DOHH2 (cell line): ENCODE measurements around the gene SHROOM3.
"Not testable (repeated sequence)": the region's sequence is repeated elsewhere in the genome, so short reads cannot be mapped to it uniquely, and the experiment has no call there.

Experiments used
- H3F3A ChIP-seq: fragments of 200-600 bp; sonication (generic), shearing (Covaris generic); 2 replicates; pipeline ENCODE4 v1.6.0; 2016; ENCODE audit warnings: antibody characterized with exemption, mild to moderate bottlenecking; ENCODE audit not compliant: control insufficient read depth, insufficient read depth
- H3K27ac ChIP-seq: fragments of 200-600 bp; sonication (generic); 2 replicates; pipeline ENCODE4 v1.5.1; 2014; ENCODE audit warnings: low read depth, mild to moderate bottlenecking, low read length, moderate library complexity
- H3K27me3 ChIP-seq: fragments of 200-600 bp; sonication (generic); 2 replicates; pipeline ENCODE4 v1.6.1; 2014; ENCODE audit warnings: mild to moderate bottlenecking, low read length, mixed read lengths; ENCODE audit not compliant: control insufficient read depth
- H3K36me3 ChIP-seq: fragments of 200-600 bp; sonication (generic); 2 replicates; pipeline ENCODE4 v1.6.1; 2014; ENCODE audit warnings: mild to moderate bottlenecking, low read length, moderate library complexity, mixed read lengths; ENCODE audit not compliant: control insufficient read depth
- H3K4me1 ChIP-seq: fragments of 200-600 bp; sonication (generic); 2 replicates; pipeline ENCODE4 v1.6.1; 2014; ENCODE audit warnings: mild to moderate bottlenecking, low read length, mixed read lengths; ENCODE audit not compliant: control insufficient read depth
- H3K4me2 ChIP-seq: fragments of 200-600 bp; sonication (generic); 2 replicates; pipeline ENCODE4 v1.6.0; 2014; ENCODE audit warnings: mild to moderate bottlenecking, low read length, moderate library complexity
- H3K4me3 ChIP-seq: fragments of 200-600 bp; sonication (generic); 2 replicates; pipeline ENCODE4 v1.5.1; 2014; ENCODE audit warnings: mild to moderate bottlenecking, low read length, mixed read lengths
- H3K79me2 ChIP-seq: fragments of 200-600 bp; sonication (generic); 2 replicates; pipeline ENCODE4 v1.6.1; 2014; ENCODE audit warnings: mild to moderate bottlenecking, low read length, mixed read lengths; ENCODE audit not compliant: control insufficient read depth
- H3K9me2 ChIP-seq: fragments of 200-600 bp; sonication (generic); replicated peaks from 2 replicates; pipeline ENCODE4 v1.6.1; 2014; ENCODE audit warnings: mild to moderate bottlenecking, low read length, mixed read lengths; ENCODE audit not compliant: control insufficient read depth
- H3K9me3 ChIP-seq: fragments of 200-600 bp; sonication (generic); 2 replicates; pipeline ENCODE4 v1.6.1; 2014; ENCODE audit warnings: antibody characterized with exemption, low read length, mixed read lengths; ENCODE audit not compliant: control insufficient read depth, insufficient read depth
- H4K20me1 ChIP-seq: fragments of 200-600 bp; sonication (generic); 2 replicates; pipeline ENCODE4 v1.6.0; 2014; ENCODE audit warnings: low read depth, mild to moderate bottlenecking, antibody characterized with exemption, low read length, moderate library complexity; ENCODE audit not compliant: control insufficient read depth, insufficient read depth
- CTCF ChIP-seq: fragments of 200-600 bp; sonication (generic); IDR thresholded peaks from one replicate; pipeline ENCODE4 v1.5.1; 2014; ENCODE audit warnings: antibody characterized with exemption, mild to moderate bottlenecking, low read depth, low read length; ENCODE audit not compliant: poor library complexity, severe bottlenecking
- EZH2phosphoT487 ChIP-seq: fragments of 200-600 bp; sonication (generic); IDR thresholded peaks from 2 replicates; pipeline ENCODE4 v1.6.1; 2017; ENCODE audit warnings: borderline replicate concordance, mild to moderate bottlenecking, antibody characterized with exemption, low read length, moderate library complexity, mixed read lengths

Gene SHROOM3

GRCh38 chr4:76718021-76718420 lies 283.0 kb downstream of the SHROOM3 start:
- no peaks in the 10 kb centered on the region for H3K4me1 ChIP-seq
- H3K4me2 ChIP-seq = no peak overlapping the region
- H3K4me3 ChIP-seq = no peak overlapping the region
- H3K27me3 ChIP-seq = peaks cover 3% of the 10 kb centered on the region; the same call in 1 of the 2 replicates
- no peaks in the 10 kb centered on the region for H3K79me2 ChIP-seq
- H3K9me2 ChIP-seq = no peaks in the 10 kb centered on the region
- H3F3A ChIP-seq = no peaks in the 10 kb centered on the region
- TF ChIP-seq EZH2phosphoT487 (no peak), CTCF (no peak)
- no peaks in the 10 kb centered on the region for H3K9me3 ChIP-seq
- H3K27ac ChIP-seq = no peak overlapping the region
- H4K20me1 ChIP-seq = no peaks in the 10 kb centered on the region
- H3K36me3 ChIP-seq = no peaks in the 10 kb centered on the region

GRCh38 chr4:76718831-76719230 lies 283.8 kb downstream of the SHROOM3 start:
- Histone ChIP-seq H4K20me1 (no peaks in the 10 kb centered on the region), H3K27ac (no peak overlapping the region), H3K4me1 (no peaks in the 10 kb centered on the region), H3K4me2 (no peak overlapping the region), H3K4me3 (no peak overlapping the region), H3K79me2 (no peaks in the 10 kb centered on the region), H3K9me2 (no peaks in the 10 kb centered on the region), H3K9me3 (no peaks in the 10 kb centered on the region), H3F3A (no peaks in the 10 kb centered on the region), H3K27me3 (peaks cover 3% of the 10 kb centered on the region; the same call in 1 of the 2 replicates), H3K36me3 (no peaks in the 10 kb centered on the region)
- no peak for TF ChIP-seq CTCF
- TF ChIP-seq EZH2phosphoT487 = no peak

- H3K27me3 ChIP-seq = 0 out of 2 replicates have a peak, but pooled peaks cover 4% of the 10 kb centered on the region
- no peaks in the 10 kb centered on the region for H3F3A ChIP-seq
- no peaks in the 10 kb centered on the region for H3K79me2 ChIP-seq
- H3K4me1 ChIP-seq = no peaks in the 10 kb centered on the region
- H3K36me3 ChIP-seq = no peaks in the 10 kb centered on the region
- no peaks in the 10 kb centered on the region for H3K9me2 ChIP-seq
- H3K9me3 ChIP-seq = no peaks in the 10 kb centered on the region
- no peak overlapping the region for H3K4me3 ChIP-seq
- H4K20me1 ChIP-seq = no peaks in the 10 kb centered on the region
- TF ChIP-seq CTCF (no peak), EZH2phosphoT487 (no peak)
- no peak overlapping the region for H3K27ac ChIP-seq
- no peak overlapping the region for H3K4me2 ChIP-seq
Measured at GRCh38 chr4:76720121-76720520, 285.1 kb downstream of the SHROOM3 start.

GRCh38 chr4:76722146-76722545 lies 287.1 kb downstream of the SHROOM3 start:
- H4K20me1 ChIP-seq, H3K79me2 ChIP-seq, H3K27me3 ChIP-seq, H3K9me2 ChIP-seq, H3K27ac ChIP-seq, H3K36me3 ChIP-seq, H3K4me2 ChIP-seq, H3K9me3 ChIP-seq, H3F3A ChIP-seq, H3K4me1 ChIP-seq, H3K4me3 ChIP-seq: not testable (repeated sequence)
